Activated T-helper 9 cell treated with anti-CD3 and anti-CD28 coated beads, Interleukin-2, amount 50 U/mL, for 16 hours (primary cell): ENCODE results near the gene MPST.
"Not testable (repeated sequence)": the region's sequence is repeated elsewhere in the genome, so short reads cannot be mapped to it uniquely, and the experiment has no call there.

Experiments used
- DNase-seq: peaks from one replicate; pipeline ENCODE4 v3.0.0-alpha.2; 2020; ENCODE audit warnings: low read depth

MPST gene

GRCh38 chr22:37060801-37061610, 41.5 kb downstream of the MPST start:
- DNase-seq, result peak; percentile 34

- no peak for DNase-seq
Measured at GRCh38 chr22:37061611-37062375, 42.3 kb downstream of the MPST start.

GRCh38 chr22:37062376-37062675, 42.8 kb downstream of the MPST start:
- no peak for DNase-seq

GRCh38 chr22:37062702-37063381, 43.3 kb downstream of the MPST start:
- no peak for DNase-seq

- DNase-seq, result no peak
Measured at GRCh38 chr22:37063431-37064420, 44.2 kb downstream of the MPST start.

- DNase-seq, result no peak
Measured at GRCh38 chr22:37064553-37064952, 45.0 kb downstream of the MPST start.

- DNase-seq, result no peak
Measured at GRCh38 chr22:37065180-37065579, 45.6 kb downstream of the MPST start.

- DNase-seq, result no peak
Measured at GRCh38 chr22:37065961-37066360, 46.4 kb downstream of the MPST start.

GRCh38 chr22:37067428-37067827, 47.9 kb downstream of the MPST start:
- DNase-seq, result no peak

- DNase-seq, result no peak
Measured at GRCh38 chr22:37068859-37069258, 49.3 kb downstream of the MPST start.

- no peak for DNase-seq
Measured at GRCh38 chr22:37069319-37069718, 49.8 kb downstream of the MPST start.

- DNase-seq, result no peak
Measured at GRCh38 chr22:37069719-37070118, 50.2 kb downstream of the MPST start.

- no peak for DNase-seq
Measured at GRCh38 chr22:37070334-37070733, 50.8 kb downstream of the MPST start.

GRCh38 chr22:37070744-37071143, 51.2 kb downstream of the MPST start:
- no peak for DNase-seq

- not testable (repeated sequence) for DNase-seq
Measured at GRCh38 chr22:37071850-37072592, 52.5 kb downstream of the MPST start.

- no peak for DNase-seq
Measured at GRCh38 chr22:37072673-37073072, 53.1 kb downstream of the MPST start.

GRCh38 chr22:37074537-37074936, 55.0 kb downstream of the MPST start:
- DNase-seq, result no peak

- DNase-seq, result no peak
Measured at GRCh38 chr22:37075046-37075445, 55.5 kb downstream of the MPST start.

GRCh38 chr22:37075822-37076433, 56.4 kb downstream of the MPST start:
- DNase-seq, result no peak

GRCh38 chr22:37077802-37078448, 58.4 kb downstream of the MPST start:
- DNase-seq, result peak; percentile 81
